AG09309 (cell line): ENCODE data around the gene KRTAP1-1.
"Not testable (repeated sequence)": the region's sequence is repeated elsewhere in the genome, so short reads cannot be mapped to it uniquely, and the experiment has no call there.

ENCODE experiments used
- DNase-seq: peaks from one replicate; pipeline ENCODE4 v3.0.0-alpha.2; 2010; ENCODE audit warnings: low read depth
- H3K4me3 ChIP-seq: 2 replicates; pipeline ENCODE4 v1.5.1; 2011; ENCODE audit warnings: mild to moderate bottlenecking, low read depth, low read length, moderate library complexity; ENCODE audit not compliant: control insufficient read depth
- CTCF ChIP-seq: IDR thresholded peaks from 2 replicates; pipeline ENCODE4 v1.5.1; 2011; ENCODE audit warnings: mild to moderate bottlenecking, low read depth, low read length, inconsistent platforms; ENCODE audit not compliant: insufficient read depth, control insufficient read depth; ENCODE audit errors: missing control alignments

KRTAP1-1 gene

GRCh38 chr17:41063449-41063848 is 22.2 kb upstream of the KRTAP1-1 start:
- TF ChIP-seq CTCF = no peak

GRCh38 chr17:41061964-41062363 is 20.7 kb upstream of the KRTAP1-1 start:
- DNase-seq = peak; percentile 99
- TF ChIP-seq CTCF = no peak
- H3K4me3 ChIP-seq = no peak overlapping the region

More at GRCh38 chr17:41063449-41063848, 22.2 kb upstream of the KRTAP1-1 start:
- no peak overlapping the region for H3K4me3 ChIP-seq
- no peak for DNase-seq

GRCh38 chr17:41060052-41060604 is 18.9 kb upstream of the KRTAP1-1 start, which contains the start of gene KRTAP2-3:
TSS of gene KRTAP2-3 (minus strand) at chr17:41060114. CDS start at chr17:41060050, 64 bp downstream.
- no peak within 1 kb of the TSS for H3K4me3 ChIP-seq
- TF ChIP-seq CTCF = no peak
- peak; percentile 97 for DNase-seq

GRCh38 chr17:41059276-41060051 is 18.2 kb upstream of the KRTAP1-1 start:
- not testable (repeated sequence) for H3K4me3 ChIP-seq
- DNase-seq = peak; percentile 90

- no peak overlapping the region for H3K4me3 ChIP-seq
- TF ChIP-seq CTCF = no peak
- no peak for DNase-seq
Measured at GRCh38 chr17:41058741-41059140, 17.5 kb upstream of the KRTAP1-1 start.

GRCh38 chr17:41057547-41057946 is 16.3 kb upstream of the KRTAP1-1 start:
- no peak for TF ChIP-seq CTCF
- DNase-seq = no peak
- no peak overlapping the region for H3K4me3 ChIP-seq

GRCh38 chr17:41055130-41055529 is 13.9 kb upstream of the KRTAP1-1 start, which contains the start of gene KRTAP2-2:
TSS of gene KRTAP2-2 (minus strand) at chr17:41055230. CDS start at chr17:41055211, 19 bp downstream.
- not testable (repeated sequence) for H3K4me3 ChIP-seq, DNase-seq

- DNase-seq, H3K4me3 ChIP-seq: not testable (repeated sequence)
Measured at GRCh38 chr17:41054556-41054955, 13.3 kb upstream of the KRTAP1-1 start.
